Measurements from ENCODE around the gene AEBP1. TPM values are rescaled to one million over a fixed set of nuclear protein-coding genes. Genes with fewer than 3 reads are reported as not detected.

AEBP1 gene
- total and polyA plus RNA-seq, 2 experiments from 2014 or later: 94.1 to 96.0 TPM

DNA sequence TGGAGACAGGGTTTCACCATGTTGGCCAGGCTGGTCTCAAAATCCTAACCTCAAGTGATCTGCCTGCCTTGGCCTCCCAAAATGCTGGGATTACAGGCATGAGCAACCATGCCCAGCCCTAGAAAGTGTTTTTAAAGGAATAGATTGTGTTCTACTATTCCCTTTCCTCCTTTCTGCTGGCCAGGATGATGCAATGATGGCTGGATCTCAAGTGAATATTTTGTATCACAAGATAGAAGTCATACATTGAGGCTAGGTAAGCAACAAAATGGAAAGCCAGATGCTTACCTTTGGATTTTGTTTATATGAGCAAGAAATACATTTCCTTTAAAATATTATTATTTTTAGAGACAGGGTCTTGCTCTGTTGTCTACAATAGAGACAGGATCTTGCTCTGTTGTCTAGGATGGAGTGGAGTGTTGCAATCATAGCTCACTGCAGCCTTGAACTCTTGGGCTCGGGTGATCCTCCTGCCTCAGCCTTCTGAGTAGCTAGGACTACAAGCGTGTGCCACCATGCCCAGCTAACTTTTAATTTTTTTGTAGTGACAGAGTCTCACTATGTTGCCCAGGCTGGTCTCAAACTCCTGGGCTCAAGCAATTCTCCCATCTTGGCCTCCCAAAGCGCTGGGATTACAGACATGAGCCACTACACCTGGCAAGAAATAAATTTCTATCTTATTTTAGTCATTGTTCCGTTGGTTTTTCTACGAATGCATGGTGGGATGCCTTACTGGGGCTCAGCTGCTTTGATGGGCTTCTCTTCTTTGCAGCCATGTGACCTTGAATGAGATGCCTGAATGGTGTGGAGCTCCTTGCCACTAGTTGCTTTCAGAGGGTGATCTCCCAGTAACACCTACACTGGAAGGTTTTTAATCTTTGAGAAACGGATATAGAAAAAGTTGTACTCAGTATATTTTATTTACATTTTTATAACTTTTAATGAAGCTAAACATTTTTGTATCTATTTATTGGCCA lies 5.8 kb upstream of the AEBP1 start:
- Histone ChIP-seq H3K27me3 (no peaks in the 10 kb centered on the region), H3K27ac (no peak overlapping the region), H3K4me1 (ENCODE audit: low read depth) (peaks cover 2% of the 10 kb centered on the region), H3K36me3 (no peaks in the 10 kb centered on the region), H3K4me3 (no peak overlapping the region), H3K9me3 (ENCODE audit: low read depth) (no peaks in the 10 kb centered on the region)
- no peak for DNase-seq (ENCODE audit: low read depth in 1 of 2, low spot score in 1 of 2)
- TF ChIP-seq, protein P1, sequence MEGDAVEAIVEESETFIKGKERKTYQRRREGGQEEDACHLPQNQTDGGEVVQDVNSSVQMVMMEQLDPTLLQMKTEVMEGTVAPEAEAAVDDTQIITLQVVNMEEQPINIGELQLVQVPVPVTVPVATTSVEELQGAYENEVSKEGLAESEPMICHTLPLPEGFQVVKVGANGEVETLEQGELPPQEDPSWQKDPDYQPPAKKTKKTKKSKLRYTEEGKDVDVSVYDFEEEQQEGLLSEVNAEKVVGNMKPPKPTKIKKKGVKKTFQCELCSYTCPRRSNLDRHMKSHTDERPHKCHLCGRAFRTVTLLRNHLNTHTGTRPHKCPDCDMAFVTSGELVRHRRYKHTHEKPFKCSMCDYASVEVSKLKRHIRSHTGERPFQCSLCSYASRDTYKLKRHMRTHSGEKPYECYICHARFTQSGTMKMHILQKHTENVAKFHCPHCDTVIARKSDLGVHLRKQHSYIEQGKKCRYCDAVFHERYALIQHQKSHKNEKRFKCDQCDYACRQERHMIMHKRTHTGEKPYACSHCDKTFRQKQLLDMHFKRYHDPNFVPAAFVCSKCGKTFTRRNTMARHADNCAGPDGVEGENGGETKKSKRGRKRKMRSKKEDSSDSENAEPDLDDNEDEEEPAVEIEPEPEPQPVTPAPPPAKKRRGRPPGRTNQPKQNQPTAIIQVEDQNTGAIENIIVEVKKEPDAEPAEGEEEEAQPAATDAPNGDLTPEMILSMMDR (IDR thresholded peaks at IDR 0.05; ENCODE audit: low read depth, low read length): no peak

DNA sequence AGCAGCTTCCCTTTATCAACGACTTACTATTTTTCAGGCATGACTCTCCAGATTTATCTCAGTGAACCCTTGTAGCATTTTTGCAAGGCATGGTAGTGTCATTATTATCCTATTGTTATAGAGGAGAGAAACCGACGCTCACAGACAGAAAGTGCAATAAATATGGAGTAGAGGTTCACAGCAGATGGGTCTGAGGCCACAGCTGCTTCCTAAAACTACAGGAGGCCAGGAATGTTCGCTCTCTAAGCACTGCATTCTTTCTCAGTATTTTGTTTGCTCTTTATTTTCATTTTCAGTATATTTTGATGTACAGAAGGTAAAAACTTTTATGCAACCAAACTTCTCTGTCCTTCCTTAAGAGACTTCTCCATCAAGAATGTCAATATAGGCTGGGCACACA lies 4.5 kb upstream of the AEBP1 start:
- Histone ChIP-seq H3K4me1 (ENCODE audit: low read depth) (peaks cover 2% of the 10 kb centered on the region), H3K4me3 (no peak overlapping the region), H3K27ac (no peak overlapping the region), H3K9me3 (ENCODE audit: low read depth) (no peaks in the 10 kb centered on the region), H3K27me3 (no peaks in the 10 kb centered on the region), H3K36me3 (no peaks in the 10 kb centered on the region)
- TF ChIP-seq, protein P1 (IDR thresholded peaks at IDR 0.05; ENCODE audit: low read depth, low read length): no peak
- no peak for DNase-seq (ENCODE audit: low read depth in 1 of 2, low spot score in 1 of 2)

DNA sequence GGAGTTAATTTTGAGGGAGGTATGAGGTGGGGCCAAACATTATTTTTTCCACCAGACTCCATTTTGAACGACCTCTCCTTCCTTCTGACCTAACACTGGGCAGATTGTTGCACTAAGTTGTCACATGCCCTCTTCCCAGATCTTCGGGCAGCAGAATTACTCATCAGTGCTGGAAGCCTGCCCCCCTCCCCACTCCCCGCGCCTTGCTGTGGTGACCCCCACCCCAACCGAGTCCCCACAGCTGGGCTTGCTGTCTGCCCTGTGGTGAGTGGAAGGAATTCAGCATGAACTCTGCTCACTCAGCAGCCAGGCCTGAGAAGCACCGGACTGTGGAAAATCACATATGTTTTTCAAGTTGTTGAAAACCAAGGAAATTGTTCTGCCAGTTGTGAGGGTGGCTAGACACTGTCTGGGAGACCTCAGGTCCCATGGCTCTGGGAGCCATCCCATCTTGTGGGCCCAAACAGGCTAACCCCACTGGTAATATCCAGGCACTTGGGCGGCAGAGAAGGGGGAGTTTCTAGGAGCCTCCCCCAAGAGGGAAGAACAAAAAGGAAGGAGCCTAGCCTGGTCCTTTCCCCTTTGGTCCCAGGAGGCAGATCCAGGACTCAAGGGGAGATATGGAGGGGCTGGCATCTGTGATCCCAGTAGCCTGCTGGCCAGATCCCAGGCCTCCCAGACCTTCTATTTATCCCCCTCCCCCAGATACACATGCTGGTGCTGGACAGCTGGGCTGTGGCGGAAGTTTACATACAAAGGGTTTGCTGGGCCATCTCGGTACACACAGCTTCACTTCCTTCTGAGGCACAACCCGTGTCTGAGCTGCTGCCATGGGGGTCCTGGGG lies 3.5 kb upstream of the AEBP1 start:
- H3K4me3 ChIP-seq: no peak overlapping the region
- TF ChIP-seq, protein P1 (IDR thresholded peaks at IDR 0.05; ENCODE audit: low read depth, low read length): no peak
- peak overlapping the region; percentile 37 for H3K27ac ChIP-seq
- DNase-seq (ENCODE audit: low read depth in 1 of 2, low spot score in 1 of 2): peak in 1 of 2 donors; percentile 85
- no peaks in the 10 kb centered on the region for H3K36me3 ChIP-seq
- no peaks in the 10 kb centered on the region for H3K9me3 ChIP-seq (ENCODE audit: low read depth)
- H3K27me3 ChIP-seq: no peaks in the 10 kb centered on the region
- H3K4me1 ChIP-seq (ENCODE audit: low read depth): no peaks in the 10 kb centered on the region

DNA sequence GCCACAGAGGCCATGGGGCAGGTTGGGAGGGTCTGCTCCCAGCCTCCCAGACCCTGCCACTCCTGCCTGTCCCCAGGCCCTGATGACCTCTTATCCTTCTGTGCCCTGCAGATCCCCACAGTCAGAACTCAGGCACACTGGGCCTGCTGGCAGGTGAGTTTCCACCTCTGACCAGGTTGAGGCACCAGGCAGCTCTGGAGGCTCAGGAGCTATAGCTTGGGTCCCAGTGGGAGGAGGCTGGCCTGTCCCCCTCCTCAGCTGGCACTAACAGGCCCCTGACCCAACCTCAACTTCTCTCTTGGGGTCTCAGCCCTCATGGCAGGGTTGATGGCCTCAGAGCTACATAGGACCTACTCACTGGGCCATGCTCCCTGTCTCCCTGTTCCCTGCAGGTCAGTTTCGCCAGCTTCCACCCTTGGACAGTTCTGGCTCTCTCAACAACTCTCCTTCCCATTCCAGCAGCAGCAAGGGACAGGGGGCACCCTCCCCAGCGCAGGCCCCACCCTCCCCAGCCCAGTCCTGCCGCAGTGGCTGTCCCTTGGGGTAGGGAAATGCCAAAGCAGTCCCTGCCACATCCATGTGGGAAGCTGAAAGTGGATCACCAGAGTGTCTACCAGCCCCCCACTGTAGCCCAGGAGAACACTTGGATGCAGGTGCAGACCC lies 2.7 kb upstream of the AEBP1 start:
- DNase-seq (ENCODE audit: low read depth in 1 of 2, low spot score in 1 of 2): no peak
- H3K27me3 ChIP-seq: no peaks in the 10 kb centered on the region
- H3K4me3 ChIP-seq: no peak overlapping the region
- H3K9me3 ChIP-seq (ENCODE audit: low read depth): no peaks in the 10 kb centered on the region
- no peaks in the 10 kb centered on the region for H3K4me1 ChIP-seq (ENCODE audit: low read depth)
- no peaks in the 10 kb centered on the region for H3K36me3 ChIP-seq
- H3K27ac ChIP-seq: no peak overlapping the region
- TF ChIP-seq, protein P1 (IDR thresholded peaks at IDR 0.05; ENCODE audit: low read depth, low read length): no peak
